ENCODE results near the gene ANO6.
A peak's percentile ranks its signal among the peaks of the same experiment; 100 is the strongest.

ANO6 gene

GRCh38 chr12:45279931-45280830 is 64.3 kb downstream of the ANO6 start:
- peak; percentile 68 for DNase-seq (ENCODE audit: low spot score)
- peak; percentile 86 for FAIRE-seq

- no peak for DNase-seq (ENCODE audit: low spot score)
- FAIRE-seq, result no peak
Measured at GRCh38 chr12:45281994-45282393, 66.1 kb downstream of the ANO6 start.

GRCh38 chr12:45282411-45282810 is 66.5 kb downstream of the ANO6 start:
- DNase-seq (ENCODE audit: low spot score) (no peak), FAIRE-seq (no peak)

GRCh38 chr12:45284096-45284901 is 68.4 kb downstream of the ANO6 start:
- FAIRE-seq (peak; percentile 76), DNase-seq (ENCODE audit: low spot score) (peak; percentile 74)

GRCh38 chr12:45285717-45286116 is 69.8 kb downstream of the ANO6 start:
- no peak for FAIRE-seq
- no peak for DNase-seq (ENCODE audit: low spot score)

GRCh38 chr12:45286621-45287020 is 70.7 kb downstream of the ANO6 start:
- no peak for FAIRE-seq
- DNase-seq (ENCODE audit: low spot score), result no peak

- no peak for FAIRE-seq
- no peak for DNase-seq (ENCODE audit: low spot score)
Measured at GRCh38 chr12:45289245-45290215, 73.6 kb downstream of the ANO6 start.

- no peak for DNase-seq (ENCODE audit: low spot score)
- FAIRE-seq, result no peak
Measured at GRCh38 chr12:45290216-45290605, 74.3 kb downstream of the ANO6 start.

GRCh38 chr12:45291518-45291917 is 75.6 kb downstream of the ANO6 start:
- FAIRE-seq (no peak), DNase-seq (ENCODE audit: low spot score) (no peak)

GRCh38 chr12:45292486-45293195 is 76.7 kb downstream of the ANO6 start:
- DNase-seq (ENCODE audit: low spot score) (no peak), FAIRE-seq (no peak)

- DNase-seq (ENCODE audit: low spot score) (no peak), FAIRE-seq (no peak)
Measured at GRCh38 chr12:45294906-45295305, 79.0 kb downstream of the ANO6 start.

GRCh38 chr12:45296046-45296586 is 80.2 kb downstream of the ANO6 start:
- FAIRE-seq (no peak), DNase-seq (ENCODE audit: low spot score) (no peak)

- DNase-seq (ENCODE audit: low spot score), result no peak
- no peak for FAIRE-seq
Measured at GRCh38 chr12:45298047-45298446, 82.2 kb downstream of the ANO6 start.

- no peak for DNase-seq (ENCODE audit: low spot score)
- no peak for FAIRE-seq
Measured at GRCh38 chr12:45298721-45299692, 83.1 kb downstream of the ANO6 start.

GRCh38 chr12:45302621-45303369 is 86.9 kb downstream of the ANO6 start:
- FAIRE-seq, result no peak
- no peak for DNase-seq (ENCODE audit: low spot score)

- no peak for DNase-seq (ENCODE audit: low spot score)
- FAIRE-seq, result no peak
Measured at GRCh38 chr12:45303945-45304344, 88.0 kb downstream of the ANO6 start.

- DNase-seq (ENCODE audit: low spot score) (no peak), FAIRE-seq (no peak)
Measured at GRCh38 chr12:45304514-45305178, 88.8 kb downstream of the ANO6 start.

GRCh38 chr12:45305907-45306306 is 90.0 kb downstream of the ANO6 start:
- no peak for DNase-seq (ENCODE audit: low spot score)
- no peak for FAIRE-seq
